ENCODE results near the gene CNNM4.

CNNM4 gene

GRCh38 chr2:96853321-96853720 lies 92.6 kb downstream of the CNNM4 start:
- FAIRE-seq (no peak), DNase-seq (ENCODE audit: insufficient read length, low spot score) (no peak)

GRCh38 chr2:96856776-96857666 lies 96.3 kb downstream of the CNNM4 start:
- DNase-seq (ENCODE audit: insufficient read length, low spot score) (no peak), FAIRE-seq (peak; percentile 73)

GRCh38 chr2:96857667-96858372 lies 97.1 kb downstream of the CNNM4 start, which contains the start of gene ANKRD39:
Gene ANKRD39 (minus strand): TSS chr2:96858016. CDS start chr2:96857987, 29 bp downstream.
- DNase-seq (ENCODE audit: insufficient read length, low spot score) (peak; percentile 97), FAIRE-seq (peak; percentile 68)

GRCh38 chr2:96859099-96859649 lies 98.5 kb downstream of the CNNM4 start:
- DNase-seq (ENCODE audit: insufficient read length, low spot score) (no peak), FAIRE-seq (no peak)

- FAIRE-seq, result no peak
- no peak for DNase-seq (ENCODE audit: insufficient read length, low spot score)
Observed at GRCh38 chr2:96859681-96860064, 99.0 kb downstream of the CNNM4 start.

- DNase-seq (ENCODE audit: insufficient read length, low spot score), result no peak
- FAIRE-seq, result no peak
Observed at GRCh38 chr2:96860065-96861029, 99.6 kb downstream of the CNNM4 start.

GRCh38 chr2:96861074-96861473 lies 100.4 kb downstream of the CNNM4 start:
- DNase-seq (ENCODE audit: insufficient read length, low spot score) (no peak), FAIRE-seq (no peak)
